HepG2 (cell line): ENCODE data around the gene TYMP. TPM values are rescaled to one million over a fixed set of nuclear protein-coding genes. Genes with fewer than 3 reads are reported as not detected.

ENCODE experiments used
- ATM ChIP-seq: fragments of 450-650 bp; IDR thresholded peaks from 2 replicates; pipeline ENCODE4 v1.7.1; 2017; ENCODE audit warnings: mild to moderate bottlenecking, borderline replicate concordance
- KDM6A ChIP-seq: IDR thresholded peaks from 2 replicates; pipeline ENCODE4 v1.6.1; 2016; ENCODE audit warnings: low read depth
- MEF2D ChIP-seq: sonication (generic); formaldehyde crosslinking; IDR thresholded peaks from 2 replicates; pipeline ENCODE4 v1.5.1; 2020; ENCODE audit warnings: mild to moderate bottlenecking, missing genetic modification reagents
- PLRG1 ChIP-seq: fragments of 450-650 bp; conservative IDR thresholded peaks from 2 replicates; pipeline ENCODE4 v1.6.1; 2016
- SMAD1 ChIP-seq: sonication (generic); formaldehyde crosslinking; IDR thresholded peaks from 2 replicates; pipeline ENCODE4 v1.4.0; 2020; ENCODE audit warnings: missing genetic modification reagents, low read depth, mild to moderate bottlenecking, borderline replicate concordance
- SP5 ChIP-seq: IDR thresholded peaks from 2 replicates; pipeline ENCODE4 v1.6.1; 2016; ENCODE audit warnings: low read depth, borderline replicate concordance
- ZFP90 ChIP-seq: sonication (generic); formaldehyde crosslinking; IDR thresholded peaks from 2 replicates; pipeline ENCODE4 v1.8.0; 2022; ENCODE audit warnings: missing genetic modification reagents, mild to moderate bottlenecking, inconsistent platforms, borderline replicate concordance
- ZNF17 ChIP-seq: sonication (generic); formaldehyde crosslinking; IDR thresholded peaks from 2 replicates; pipeline ENCODE4 v1.5.0; 2020; ENCODE audit warnings: mild to moderate bottlenecking, missing genetic modification reagents
- ZNF558 ChIP-seq: sonication (generic); formaldehyde crosslinking; IDR thresholded peaks from 2 replicates; pipeline ENCODE4 v1.9.0; 2022; ENCODE audit warnings: mild to moderate bottlenecking, missing genetic modification reagents, borderline replicate concordance
- ZNF768 ChIP-seq: sonication (generic); formaldehyde crosslinking; IDR thresholded peaks from 2 replicates; pipeline ENCODE4 v1.4.0; 2020; ENCODE audit warnings: missing genetic modification reagents
- polyA plus RNA-seq, 8 experiments: library from polyadenylated mRNA; depleted of rRNA in 3 of 8; stranded (reverse) in 7 of 8; unstranded in 1 of 8; fragments of >200 nt; fragmentation: Illumina TruSeq in 4 of 8; extraction: Trizol in 4 of 8; gene quantifications; 2 replicates each; pipeline versions ENCODE4 v1.2.1 to v1.2.3, GENCODE V29; 2011 to 2016; ENCODE audit warnings: low read depth in 4 of 8, missing spikeins in 1 of 8, mixed read lengths in 1 of 8; ENCODE audit not compliant: insufficient read depth in 1 of 8
- total RNA-seq, 5 experiments: library from RNA; depleted of rRNA; stranded (reverse); fragments of >200 nt; fragmentation: Illumina TruSeq; extraction: Trizol; gene quantifications; 2 replicates each; pipeline ENCODE4 v1.2.3, GENCODE V29; 2016; ENCODE audit warnings: low read depth in 1 of 5
- TF ChIP-seq, protein P1 (sequence below): sonication (generic); formaldehyde crosslinking; conservative IDR thresholded peaks from 2 replicates; pipeline ENCODE4 v1.8.0; 2022; ENCODE audit warnings: low read depth, missing genetic modification reagents
- TF ChIP-seq, protein P2 (sequence below): sonication (generic); formaldehyde crosslinking; IDR thresholded peaks from 2 replicates; pipeline ENCODE4 v1.4.0; 2020; ENCODE audit warnings: missing genetic modification reagents
- TF ChIP-seq, protein P3 (sequence below): sonication (generic); formaldehyde crosslinking; conservative IDR thresholded peaks from 2 replicates; pipeline ENCODE4 v1.8.0; 2022; ENCODE audit warnings: missing genetic modification reagents
- TF ChIP-seq, protein P4 (sequence below): sonication (generic); formaldehyde crosslinking; IDR thresholded peaks from 2 replicates; pipeline ENCODE4 v1.4.0; 2020; ENCODE audit warnings: mild to moderate bottlenecking, missing genetic modification reagents
- TF ChIP-seq, protein P5 (sequence below): sonication (generic); formaldehyde crosslinking; IDR thresholded peaks from 2 replicates; pipeline ENCODE4 v1.5.1; 2020; ENCODE audit warnings: missing genetic modification reagents, mild to moderate bottlenecking, borderline replicate concordance
- TF ChIP-seq, protein P6 (sequence below): sonication (generic); formaldehyde crosslinking; IDR thresholded peaks from 2 replicates; pipeline ENCODE4 v1.4.0; 2020; ENCODE audit warnings: missing genetic modification reagents

The TYMP gene
- total and polyA plus RNA-seq, 2 of the 13 experiments (the other 11 are each of a cell fraction or from before 2014, with no cell fraction given): 3.9 to 4.3 TPM

DNA sequence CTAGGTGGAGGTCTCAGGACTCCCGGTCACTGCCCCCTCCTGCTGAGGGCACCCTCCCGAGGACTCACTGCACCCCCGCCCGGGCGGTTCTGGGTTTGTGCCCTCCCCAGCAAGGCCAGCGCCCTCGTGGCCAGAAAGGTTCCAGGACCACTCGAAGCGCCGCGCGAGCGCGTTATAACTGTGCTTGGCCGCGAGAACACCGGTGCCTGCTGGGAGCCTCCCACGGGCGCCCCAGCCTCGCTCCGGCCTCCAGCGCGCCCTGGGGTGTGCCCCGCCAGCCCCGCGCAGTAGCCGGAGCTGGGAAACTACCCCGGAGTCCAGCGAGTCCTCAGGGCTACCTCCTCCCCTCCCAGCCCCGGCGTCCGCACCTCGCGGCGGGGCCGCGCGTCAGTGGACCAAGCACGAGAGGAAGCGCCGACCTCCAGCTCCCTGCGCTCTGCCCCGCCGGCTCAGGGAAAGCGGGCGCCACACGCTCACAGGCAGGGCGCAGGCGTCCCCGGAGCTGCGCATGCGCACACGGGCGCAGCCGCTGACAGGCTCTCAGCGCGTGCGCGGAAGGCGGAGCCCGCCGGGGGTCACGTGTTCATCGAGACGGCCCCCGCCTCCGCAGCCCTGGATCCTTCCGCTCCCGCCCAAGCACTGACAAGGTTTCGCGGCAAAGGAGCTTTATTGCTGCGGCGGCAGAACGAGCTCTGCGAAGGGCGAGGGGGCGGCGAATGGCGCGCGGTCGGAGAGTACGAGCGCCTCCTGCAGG, 4.5 kb downstream of the TYMP start, which contains the start of gene SCO2 (continued):
- TF ChIP-seq ZNF768 (CRISPR knock-in tag) (0 out of 2 replicates have a peak, but pooled peaks have one; percentile 2), ATM (no peak), SP5 (CRISPR knock-in tag) (peak; percentile 79), ZFP90 (CRISPR knock-in tag) (no peak), ZNF558 (CRISPR knock-in tag) (peak; percentile 85; the same call in 1 of the 2 replicates), SMAD1 (CRISPR knock-in tag) (peak; percentile 91; the same call in 1 of the 2 replicates), ZNF17 (CRISPR knock-in tag) (no peak), MEF2D (CRISPR knock-in tag) (no peak; the same call in 1 of the 2 replicates), KDM6A (CRISPR knock-in tag) (no peak), PLRG1 (no peak)
- TF ChIP-seq, protein P1, sequence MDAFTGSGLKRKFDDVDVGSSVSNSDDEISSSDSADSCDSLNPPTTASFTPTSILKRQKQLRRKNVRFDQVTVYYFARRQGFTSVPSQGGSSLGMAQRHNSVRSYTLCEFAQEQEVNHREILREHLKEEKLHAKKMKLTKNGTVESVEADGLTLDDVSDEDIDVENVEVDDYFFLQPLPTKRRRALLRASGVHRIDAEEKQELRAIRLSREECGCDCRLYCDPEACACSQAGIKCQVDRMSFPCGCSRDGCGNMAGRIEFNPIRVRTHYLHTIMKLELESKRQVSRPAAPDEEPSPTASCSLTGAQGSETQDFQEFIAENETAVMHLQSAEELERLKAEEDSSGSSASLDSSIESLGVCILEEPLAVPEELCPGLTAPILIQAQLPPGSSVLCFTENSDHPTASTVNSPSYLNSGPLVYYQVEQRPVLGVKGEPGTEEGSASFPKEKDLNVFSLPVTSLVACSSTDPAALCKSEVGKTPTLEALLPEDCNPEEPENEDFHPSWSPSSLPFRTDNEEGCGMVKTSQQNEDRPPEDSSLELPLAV: no peak
- TF ChIP-seq, protein P2, sequence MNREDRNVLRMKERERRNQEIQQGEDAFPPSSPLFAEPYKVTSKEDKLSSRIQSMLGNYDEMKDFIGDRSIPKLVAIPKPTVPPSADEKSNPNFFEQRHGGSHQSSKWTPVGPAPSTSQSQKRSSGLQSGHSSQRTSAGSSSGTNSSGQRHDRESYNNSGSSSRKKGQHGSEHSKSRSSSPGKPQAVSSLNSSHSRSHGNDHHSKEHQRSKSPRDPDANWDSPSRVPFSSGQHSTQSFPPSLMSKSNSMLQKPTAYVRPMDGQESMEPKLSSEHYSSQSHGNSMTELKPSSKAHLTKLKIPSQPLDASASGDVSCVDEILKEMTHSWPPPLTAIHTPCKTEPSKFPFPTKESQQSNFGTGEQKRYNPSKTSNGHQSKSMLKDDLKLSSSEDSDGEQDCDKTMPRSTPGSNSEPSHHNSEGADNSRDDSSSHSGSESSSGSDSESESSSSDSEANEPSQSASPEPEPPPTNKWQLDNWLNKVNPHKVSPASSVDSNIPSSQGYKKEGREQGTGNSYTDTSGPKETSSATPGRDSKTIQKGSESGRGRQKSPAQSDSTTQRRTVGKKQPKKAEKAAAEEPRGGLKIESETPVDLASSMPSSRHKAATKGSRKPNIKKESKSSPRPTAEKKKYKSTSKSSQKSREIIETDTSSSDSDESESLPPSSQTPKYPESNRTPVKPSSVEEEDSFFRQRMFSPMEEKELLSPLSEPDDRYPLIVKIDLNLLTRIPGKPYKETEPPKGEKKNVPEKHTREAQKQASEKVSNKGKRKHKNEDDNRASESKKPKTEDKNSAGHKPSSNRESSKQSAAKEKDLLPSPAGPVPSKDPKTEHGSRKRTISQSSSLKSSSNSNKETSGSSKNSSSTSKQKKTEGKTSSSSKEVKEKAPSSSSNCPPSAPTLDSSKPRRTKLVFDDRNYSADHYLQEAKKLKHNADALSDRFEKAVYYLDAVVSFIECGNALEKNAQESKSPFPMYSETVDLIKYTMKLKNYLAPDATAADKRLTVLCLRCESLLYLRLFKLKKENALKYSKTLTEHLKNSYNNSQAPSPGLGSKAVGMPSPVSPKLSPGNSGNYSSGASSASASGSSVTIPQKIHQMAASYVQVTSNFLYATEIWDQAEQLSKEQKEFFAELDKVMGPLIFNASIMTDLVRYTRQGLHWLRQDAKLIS: 0 out of 2 replicates have a peak, but pooled peaks have one; percentile 9
- TF ChIP-seq, protein P3, sequence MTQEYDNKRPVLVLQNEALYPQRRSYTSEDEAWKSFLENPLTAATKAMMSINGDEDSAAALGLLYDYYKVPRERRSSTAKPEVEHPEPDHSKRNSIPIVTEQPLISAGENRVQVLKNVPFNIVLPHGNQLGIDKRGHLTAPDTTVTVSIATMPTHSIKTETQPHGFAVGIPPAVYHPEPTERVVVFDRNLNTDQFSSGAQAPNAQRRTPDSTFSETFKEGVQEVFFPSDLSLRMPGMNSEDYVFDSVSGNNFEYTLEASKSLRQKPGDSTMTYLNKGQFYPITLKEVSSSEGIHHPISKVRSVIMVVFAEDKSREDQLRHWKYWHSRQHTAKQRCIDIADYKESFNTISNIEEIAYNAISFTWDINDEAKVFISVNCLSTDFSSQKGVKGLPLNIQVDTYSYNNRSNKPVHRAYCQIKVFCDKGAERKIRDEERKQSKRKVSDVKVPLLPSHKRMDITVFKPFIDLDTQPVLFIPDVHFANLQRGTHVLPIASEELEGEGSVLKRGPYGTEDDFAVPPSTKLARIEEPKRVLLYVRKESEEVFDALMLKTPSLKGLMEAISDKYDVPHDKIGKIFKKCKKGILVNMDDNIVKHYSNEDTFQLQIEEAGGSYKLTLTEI (CRISPR knock-in tag): no peak
- TF ChIP-seq, protein P4, sequence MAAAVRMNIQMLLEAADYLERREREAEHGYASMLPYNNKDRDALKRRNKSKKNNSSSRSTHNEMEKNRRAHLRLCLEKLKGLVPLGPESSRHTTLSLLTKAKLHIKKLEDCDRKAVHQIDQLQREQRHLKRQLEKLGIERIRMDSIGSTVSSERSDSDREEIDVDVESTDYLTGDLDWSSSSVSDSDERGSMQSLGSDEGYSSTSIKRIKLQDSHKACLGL (CRISPR knock-in tag): peak; percentile 79
- TF ChIP-seq, protein P5, sequence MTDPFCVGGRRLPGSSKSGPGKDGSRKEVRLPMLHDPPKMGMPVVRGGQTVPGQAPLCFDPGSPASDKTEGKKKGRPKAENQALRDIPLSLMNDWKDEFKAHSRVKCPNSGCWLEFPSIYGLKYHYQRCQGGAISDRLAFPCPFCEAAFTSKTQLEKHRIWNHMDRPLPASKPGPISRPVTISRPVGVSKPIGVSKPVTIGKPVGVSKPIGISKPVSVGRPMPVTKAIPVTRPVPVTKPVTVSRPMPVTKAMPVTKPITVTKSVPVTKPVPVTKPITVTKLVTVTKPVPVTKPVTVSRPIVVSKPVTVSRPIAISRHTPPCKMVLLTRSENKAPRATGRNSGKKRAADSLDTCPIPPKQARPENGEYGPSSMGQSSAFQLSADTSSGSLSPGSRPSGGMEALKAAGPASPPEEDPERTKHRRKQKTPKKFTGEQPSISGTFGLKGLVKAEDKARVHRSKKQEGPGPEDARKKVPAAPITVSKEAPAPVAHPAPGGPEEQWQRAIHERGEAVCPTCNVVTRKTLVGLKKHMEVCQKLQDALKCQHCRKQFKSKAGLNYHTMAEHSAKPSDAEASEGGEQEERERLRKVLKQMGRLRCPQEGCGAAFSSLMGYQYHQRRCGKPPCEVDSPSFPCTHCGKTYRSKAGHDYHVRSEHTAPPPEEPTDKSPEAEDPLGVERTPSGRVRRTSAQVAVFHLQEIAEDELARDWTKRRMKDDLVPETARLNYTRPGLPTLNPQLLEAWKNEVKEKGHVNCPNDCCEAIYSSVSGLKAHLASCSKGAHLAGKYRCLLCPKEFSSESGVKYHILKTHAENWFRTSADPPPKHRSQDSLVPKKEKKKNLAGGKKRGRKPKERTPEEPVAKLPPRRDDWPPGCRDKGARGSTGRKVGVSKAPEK (CRISPR knock-in tag): no peak
- TF ChIP-seq, protein P6, sequence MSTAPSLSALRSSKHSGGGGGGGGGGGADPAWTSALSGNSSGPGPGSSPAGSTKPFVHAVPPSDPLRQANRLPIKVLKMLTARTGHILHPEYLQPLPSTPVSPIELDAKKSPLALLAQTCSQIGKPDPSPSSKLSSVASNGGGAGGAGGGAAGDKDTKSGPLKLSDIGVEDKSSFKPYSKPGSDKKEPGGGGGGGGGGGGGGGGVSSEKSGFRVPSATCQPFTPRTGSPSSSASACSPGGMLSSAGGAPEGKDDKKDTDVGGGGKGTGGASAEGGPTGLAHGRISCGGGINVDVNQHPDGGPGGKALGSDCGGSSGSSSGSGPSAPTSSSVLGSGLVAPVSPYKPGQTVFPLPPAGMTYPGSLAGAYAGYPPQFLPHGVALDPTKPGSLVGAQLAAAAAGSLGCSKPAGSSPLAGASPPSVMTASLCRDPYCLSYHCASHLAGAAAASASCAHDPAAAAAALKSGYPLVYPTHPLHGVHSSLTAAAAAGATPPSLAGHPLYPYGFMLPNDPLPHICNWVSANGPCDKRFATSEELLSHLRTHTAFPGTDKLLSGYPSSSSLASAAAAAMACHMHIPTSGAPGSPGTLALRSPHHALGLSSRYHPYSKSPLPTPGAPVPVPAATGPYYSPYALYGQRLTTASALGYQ: 0 out of 2 replicates have a peak, but pooled peaks have one; percentile 19
